ENCODE data around the gene MARS1. TPM values are rescaled to one million over a fixed set of nuclear protein-coding genes. Genes with fewer than 3 reads are reported as not detected.
A peak's percentile ranks its signal among the peaks of the same experiment; 100 is the strongest.
"Not testable (repeated sequence)": the region's sequence is repeated elsewhere in the genome, so short reads cannot be mapped to it uniquely, and the experiment has no call there.

Gene MARS1
- 100 to 1,000 TPM; 336 to 446 TPM for total RNA-seq

DNA sequence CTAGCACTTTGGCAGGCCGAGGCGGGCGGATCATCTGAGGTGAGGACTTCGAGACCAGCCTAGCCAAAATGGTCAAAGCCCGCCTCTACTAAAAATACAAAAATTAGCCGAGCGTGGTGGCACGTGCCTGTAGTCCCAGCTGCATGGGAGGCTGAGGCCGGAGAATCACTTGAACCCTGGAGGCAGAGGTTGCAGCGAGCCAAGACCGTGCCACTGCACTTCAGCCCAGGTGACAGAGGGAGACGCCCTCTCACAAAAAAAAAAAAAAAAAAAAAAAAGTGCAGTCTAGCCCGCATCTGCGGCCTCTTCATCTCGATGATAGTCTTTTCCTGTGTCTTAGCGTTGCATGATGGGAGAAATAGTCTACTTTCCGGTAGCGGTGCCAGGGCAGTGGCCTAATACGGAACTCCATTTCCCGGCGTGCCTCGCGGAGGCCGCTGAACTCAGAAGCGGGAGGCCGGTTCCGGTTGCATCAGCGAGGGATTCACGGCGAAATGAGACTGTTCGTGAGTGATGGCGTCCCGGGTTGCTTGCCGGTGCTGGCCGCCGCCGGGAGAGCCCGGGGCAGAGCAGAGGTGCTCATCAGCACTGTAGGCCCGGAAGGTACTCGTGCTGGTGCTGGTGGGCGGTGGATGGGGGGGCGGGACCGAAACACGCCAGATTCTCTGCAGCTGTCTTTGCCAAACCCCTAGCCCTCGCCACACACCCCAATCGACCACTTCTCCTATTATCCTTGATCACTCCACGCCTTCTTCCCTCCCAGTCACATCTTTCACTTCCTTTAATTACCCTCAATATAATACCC lies at the start of gene MARS1:
TSS of gene MARS1 (plus strand) at position 472 of the 805 bp plus-strand sequence. CDS start at position 495, 23 bp downstream.
- Mint-ChIP-seq H3K4me3 (peak within 1 kb of the TSS; percentile 95), H3K9me3 (no peaks in the 10 kb centered on the region), H3K36me3 (peaks cover 34% of the 10 kb centered on the region), H3K27me3 (no peaks in the 10 kb centered on the region), H3K27ac (peak within 1 kb of the TSS; percentile 84 to 98), H3K4me1 (ENCODE audit: low read depth in 2 of 2) (peaks cover 30 to 32% of the 10 kb centered on the region in 2 donors)
- peak; percentile 96 for DNase-seq (ENCODE audit: low spot score)
- peak; percentile 99 to 100 for ATAC-seq

DNA sequence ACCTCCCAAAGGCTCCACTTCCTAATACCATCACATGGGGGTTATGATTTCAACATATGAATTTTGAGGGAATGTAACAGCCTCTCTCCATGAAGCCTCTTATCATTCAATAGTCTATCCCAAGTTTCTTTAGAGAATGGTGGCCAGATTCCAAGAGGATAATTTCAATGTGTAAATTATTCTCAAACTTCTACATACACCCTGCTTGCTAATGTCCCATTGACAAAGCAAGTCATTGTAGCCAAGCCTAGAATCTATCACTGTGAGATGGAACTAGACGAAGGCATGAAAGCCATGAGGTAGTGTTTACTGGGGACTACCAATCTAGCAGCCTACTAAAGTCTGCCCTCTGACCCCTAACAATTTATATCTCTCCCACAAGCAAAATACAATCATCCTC lies 49.5 kb upstream of the MARS1 start:
- no peak overlapping the region for H3K4me3 Mint-ChIP-seq
- peaks cover 4 to 14% of the 10 kb centered on the region in 2 donors for H3K27me3 Mint-ChIP-seq

DNA sequence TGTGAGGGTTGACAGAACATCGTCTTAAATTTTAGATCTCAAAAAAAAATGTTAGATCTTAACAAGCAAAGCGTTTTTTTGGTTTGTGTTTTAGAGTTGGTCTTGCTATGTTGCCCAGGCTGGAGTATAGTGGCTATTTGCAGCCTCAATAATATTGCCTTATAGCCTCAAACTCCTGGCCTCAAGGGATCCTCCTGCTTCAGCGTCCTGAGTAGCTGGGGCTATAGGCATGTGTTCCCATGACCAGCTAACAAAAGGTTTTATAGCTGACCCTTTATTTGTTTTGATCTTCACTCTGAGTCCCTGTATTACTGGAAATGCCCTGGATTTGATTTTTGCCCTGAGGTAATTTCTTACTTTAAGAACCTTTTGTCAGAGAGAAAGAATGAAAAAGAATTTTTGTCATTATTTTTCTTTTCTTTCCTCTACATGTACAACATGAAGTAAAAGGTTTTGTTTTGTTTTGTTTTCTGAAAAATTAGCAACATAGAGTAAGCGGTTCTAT lies 48.1 kb upstream of the MARS1 start:
- no peak for ATAC-seq
- DNase-seq (ENCODE audit: low spot score): no peak
- H3K9me3 Mint-ChIP-seq: no peaks in the 10 kb centered on the region
- H3K27ac Mint-ChIP-seq: no peak overlapping the region
- peaks cover 6% of the 10 kb centered on the region for H3K36me3 Mint-ChIP-seq
- H3K27me3 Mint-ChIP-seq: peaks cover 4 to 14% of the 10 kb centered on the region in 2 donors
- no peak overlapping the region for H3K4me3 Mint-ChIP-seq
- peaks cover 8 to 9% of the 10 kb centered on the region in 2 donors for H3K4me1 Mint-ChIP-seq (ENCODE audit: low read depth in 2 of 2)

More for the DNA sequence above, 49.5 kb upstream of the MARS1 start:
- H3K27ac Mint-ChIP-seq: no peak overlapping the region
- DNase-seq (ENCODE audit: low spot score): no peak
- no peak for ATAC-seq
- peaks cover 6% of the 10 kb centered on the region for H3K36me3 Mint-ChIP-seq
- no peaks in the 10 kb centered on the region for H3K9me3 Mint-ChIP-seq
- H3K4me1 Mint-ChIP-seq (ENCODE audit: low read depth in 2 of 2): peaks cover 13 to 15% of the 10 kb centered on the region in 2 donors

DNA sequence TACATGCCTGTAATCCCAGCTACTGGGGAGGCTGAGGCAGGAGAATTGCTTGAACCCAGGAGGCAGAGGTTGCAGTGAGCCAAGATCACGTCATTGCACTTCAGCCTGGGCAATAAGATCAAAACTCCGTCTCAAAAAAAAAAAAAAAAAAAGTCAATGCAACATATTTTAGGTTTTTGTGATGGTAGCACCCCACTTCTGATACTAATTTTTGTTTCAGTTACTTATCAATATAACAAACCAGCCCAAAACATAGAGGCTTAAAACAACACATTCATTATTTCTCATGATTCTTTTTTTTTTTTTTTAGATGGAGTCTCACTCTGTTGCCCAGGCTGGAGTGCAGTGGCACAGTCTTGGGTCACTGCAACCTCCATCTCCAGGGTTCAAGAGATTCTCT lies 46.5 kb upstream of the MARS1 start:
- H3K27me3 Mint-ChIP-seq: peaks cover 4 to 14% of the 10 kb centered on the region in 2 donors
- H3K36me3 Mint-ChIP-seq; DNase-seq (ENCODE audit: low spot score); ATAC-seq; H3K4me3 Mint-ChIP-seq; H3K27ac Mint-ChIP-seq; H3K4me1 Mint-ChIP-seq (ENCODE audit: low read depth in 2 of 2); H3K9me3 Mint-ChIP-seq: not testable (repeated sequence)

DNA sequence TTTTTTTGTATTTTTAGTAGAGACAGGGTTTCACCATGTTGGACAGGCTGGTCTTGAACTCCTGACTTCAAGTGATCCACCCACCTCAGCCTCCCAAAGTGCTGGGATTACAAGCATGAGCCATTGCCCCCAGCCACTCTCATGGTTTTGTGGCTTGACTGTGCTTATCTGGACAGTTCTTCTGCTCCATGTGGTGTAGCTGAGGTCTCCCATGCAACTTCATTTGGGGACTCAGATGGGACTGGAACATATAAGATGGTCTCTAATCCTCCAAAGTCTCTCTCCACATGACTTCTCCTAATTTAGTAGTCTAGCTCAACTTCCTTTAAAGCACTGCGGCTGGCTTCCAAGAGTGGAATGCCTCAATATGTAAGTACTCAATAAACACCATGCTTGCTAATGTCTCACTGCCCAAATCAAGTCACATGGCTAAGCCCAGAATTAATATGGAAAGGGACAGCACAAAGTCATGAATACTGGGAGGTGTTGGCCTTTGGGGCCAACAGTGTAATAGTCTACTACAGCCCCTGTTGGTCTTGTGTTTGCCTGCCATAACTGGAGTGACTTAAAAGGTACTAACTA lies 45.9 kb upstream of the MARS1 start:
- Mint-ChIP-seq H3K4me1 (ENCODE audit: low read depth in 2 of 2) (peaks cover 0 to 4% of the 10 kb centered on the region in 2 donors), H3K9me3 (no peaks in the 10 kb centered on the region), H3K4me3 (no peak overlapping the region), H3K27ac (no peak overlapping the region), H3K36me3 (peaks cover 6% of the 10 kb centered on the region), H3K27me3 (peaks cover 4 to 14% of the 10 kb centered on the region in 2 donors)
- DNase-seq (ENCODE audit: low spot score): no peak
- no peak for ATAC-seq

DNA sequence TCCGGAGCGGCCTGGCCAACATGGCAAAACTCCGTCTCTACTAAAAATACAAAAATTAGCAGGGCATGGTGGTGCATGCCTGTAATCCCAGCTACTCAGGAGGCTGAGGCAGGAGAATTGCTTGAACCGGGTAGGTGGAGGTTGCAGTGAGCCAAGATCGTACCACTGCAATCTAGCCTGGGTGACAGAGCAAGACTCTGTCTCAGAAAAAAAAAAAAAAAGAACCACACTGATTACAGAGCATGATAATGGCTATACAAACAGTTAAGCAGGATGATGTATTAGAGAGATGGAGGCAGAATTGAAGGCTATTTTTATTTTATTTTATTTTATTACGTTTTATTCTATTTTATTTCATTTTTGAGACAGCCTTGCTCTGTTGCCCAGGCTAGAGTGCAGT lies 43.5 kb upstream of the MARS1 start:
- H3K4me3 Mint-ChIP-seq; H3K4me1 Mint-ChIP-seq (ENCODE audit: low read depth in 2 of 2); H3K36me3 Mint-ChIP-seq; DNase-seq (ENCODE audit: low spot score); H3K27ac Mint-ChIP-seq; H3K9me3 Mint-ChIP-seq; ATAC-seq: not testable (repeated sequence)
- H3K27me3 Mint-ChIP-seq: peaks cover 4 to 14% of the 10 kb centered on the region in 2 donors

DNA sequence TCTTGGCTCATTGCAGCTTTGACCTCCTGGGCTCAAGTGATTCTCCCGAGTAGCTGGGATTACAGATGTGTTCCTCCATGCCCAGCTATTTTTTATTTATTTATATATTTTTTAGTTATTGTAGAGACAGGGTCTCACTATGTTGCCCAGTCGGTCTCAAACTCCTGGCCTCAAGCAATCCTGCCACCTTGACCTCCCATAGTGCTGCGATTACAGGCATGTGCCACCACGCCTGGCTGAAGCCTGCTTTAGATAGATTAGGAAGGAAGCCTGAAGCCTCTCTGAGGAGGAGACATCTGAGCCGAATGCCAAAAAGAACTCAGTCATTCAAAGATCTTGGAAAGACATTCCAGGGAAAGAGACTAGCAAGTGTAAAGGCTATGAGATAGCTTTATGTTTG lies 43.1 kb upstream of the MARS1 start:
- Mint-ChIP-seq H3K4me3 (no peak overlapping the region), H3K27me3 (peaks cover 4 to 14% of the 10 kb centered on the region in 2 donors), H3K27ac (no peak overlapping the region), H3K36me3 (peaks cover 6% of the 10 kb centered on the region), H3K4me1 (ENCODE audit: low read depth in 2 of 2) (peaks cover 0 to 4% of the 10 kb centered on the region in 2 donors), H3K9me3 (no peaks in the 10 kb centered on the region)
- DNase-seq (ENCODE audit: low spot score) (no peak), ATAC-seq (no peak)

DNA sequence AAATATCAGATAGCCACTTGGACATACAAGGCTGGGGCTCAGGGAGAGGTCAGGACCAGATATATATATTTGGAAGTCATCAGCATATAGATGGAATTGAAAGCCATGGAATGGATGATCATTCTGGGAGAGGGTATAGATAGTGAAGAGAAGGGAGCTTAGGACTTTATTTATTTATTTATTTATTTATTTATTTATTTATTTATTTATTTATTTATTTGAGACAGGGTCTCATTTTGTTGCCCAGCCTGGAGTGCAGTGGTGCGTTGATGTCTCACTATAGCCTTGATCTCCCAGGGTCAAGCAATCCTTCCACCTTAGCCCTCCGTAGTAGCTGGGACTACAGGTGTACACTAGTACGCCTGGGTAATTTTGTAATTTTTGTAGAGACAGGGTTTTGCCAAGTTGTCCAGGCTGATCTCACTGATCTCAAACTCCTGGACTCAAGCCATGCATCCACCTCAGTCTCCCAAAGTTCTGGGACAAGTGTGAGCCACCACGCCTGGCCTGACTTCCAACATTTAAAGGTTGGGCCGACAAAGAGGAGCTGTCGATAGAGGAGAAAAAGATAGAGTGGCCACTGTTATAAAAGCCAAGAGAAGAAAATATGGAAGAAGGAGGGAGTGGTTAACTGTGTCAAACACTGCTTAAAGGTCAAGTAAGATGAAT lies 41.4 kb upstream of the MARS1 start:
- H3K9me3 Mint-ChIP-seq: no peaks in the 10 kb centered on the region
- no peak for ATAC-seq
- H3K4me3 Mint-ChIP-seq: no peak overlapping the region
- H3K27me3 Mint-ChIP-seq: peaks cover 3 to 6% of the 10 kb centered on the region in 2 donors
- H3K4me1 Mint-ChIP-seq (ENCODE audit: low read depth in 2 of 2): peaks cover 0 to 4% of the 10 kb centered on the region in 2 donors
- no peak overlapping the region for H3K27ac Mint-ChIP-seq
- DNase-seq (ENCODE audit: low spot score): no peak
- H3K36me3 Mint-ChIP-seq: peaks cover 6% of the 10 kb centered on the region

DNA sequence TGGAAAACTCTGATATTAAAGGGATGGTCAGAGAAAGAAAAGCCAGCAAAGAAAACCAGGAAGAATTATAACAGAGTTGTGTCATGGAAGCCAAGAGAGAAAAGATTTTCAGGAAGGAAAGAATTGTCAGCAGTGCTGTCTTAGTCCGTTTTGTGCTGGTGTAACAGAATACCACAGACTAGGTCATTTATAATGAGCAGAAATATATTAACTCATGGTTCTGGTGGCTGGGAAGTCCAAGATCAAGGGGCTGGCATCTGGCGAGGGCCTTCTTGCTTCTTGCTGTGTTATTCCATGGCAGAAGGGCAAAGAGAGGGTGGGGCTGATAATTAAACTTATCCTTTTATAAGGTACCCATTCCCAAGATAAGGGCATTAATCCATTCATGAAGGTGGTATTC lies 39.2 kb upstream of the MARS1 start:
- Mint-ChIP-seq H3K27me3 (peaks cover 0 to 6% of the 10 kb centered on the region in 2 donors), H3K36me3 (no peaks in the 10 kb centered on the region)

DNA sequence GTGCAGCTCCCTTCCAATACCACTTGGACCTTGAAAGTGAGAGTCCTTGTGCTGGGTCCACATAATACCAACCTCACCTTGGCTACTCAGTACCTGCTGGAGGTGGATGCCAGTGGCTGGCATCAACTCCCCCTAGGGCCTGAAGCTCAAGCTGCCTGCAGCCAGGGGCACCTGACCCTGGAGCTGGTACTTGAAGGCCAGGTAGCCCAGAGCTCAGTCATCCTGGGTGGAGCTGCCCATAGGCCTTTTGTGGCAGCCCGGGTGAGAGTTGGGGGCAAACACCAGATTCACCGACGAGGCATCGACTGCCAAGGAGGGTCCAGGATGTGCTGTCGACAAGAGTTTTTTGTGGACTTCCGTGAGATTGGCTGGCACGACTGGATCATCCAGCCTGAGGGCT lies 38.5 kb upstream of the MARS1 start:
- peaks cover 0 to 6% of the 10 kb centered on the region in 2 donors for H3K27me3 Mint-ChIP-seq

More for the DNA sequence above, 39.2 kb upstream of the MARS1 start:
- ATAC-seq (no peak), DNase-seq (ENCODE audit: low spot score) (no peak)
- Mint-ChIP-seq H3K27ac (no peak overlapping the region), H3K4me3 (no peak overlapping the region), H3K4me1 (ENCODE audit: low read depth in 2 of 2) (peaks cover 0 to 4% of the 10 kb centered on the region in 2 donors), H3K9me3 (no peaks in the 10 kb centered on the region)

DNA sequence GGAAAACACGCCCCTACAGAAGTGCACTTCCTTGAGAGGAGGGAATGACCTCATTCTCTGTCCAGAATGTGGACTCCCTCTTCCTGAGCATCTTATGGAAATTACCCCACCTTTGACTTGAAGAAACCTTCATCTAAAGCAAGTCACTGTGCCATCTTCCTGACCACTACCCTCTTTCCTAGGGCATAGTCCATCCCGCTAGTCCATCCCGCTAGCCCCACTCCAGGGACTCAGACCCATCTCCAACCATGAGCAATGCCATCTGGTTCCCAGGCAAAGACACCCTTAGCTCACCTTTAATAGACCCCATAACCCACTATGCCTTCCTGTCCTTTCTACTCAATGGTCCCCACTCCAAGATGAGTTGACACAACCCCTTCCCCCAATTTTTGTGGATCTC lies 37.8 kb upstream of the MARS1 start:
- Mint-ChIP-seq H3K9me3 (no peaks in the 10 kb centered on the region), H3K27me3 (peaks cover 0 to 6% of the 10 kb centered on the region in 2 donors), H3K4me3 (no peak overlapping the region), H3K4me1 (ENCODE audit: low read depth in 2 of 2) (peaks cover 0 to 3% of the 10 kb centered on the region in 2 donors), H3K36me3 (no peaks in the 10 kb centered on the region), H3K27ac (no peak overlapping the region)
- ATAC-seq (no peak), DNase-seq (ENCODE audit: low spot score) (no peak)

More for the DNA sequence above, 38.5 kb upstream of the MARS1 start:
- Mint-ChIP-seq H3K4me1 (ENCODE audit: low read depth in 2 of 2) (peaks cover 0 to 4% of the 10 kb centered on the region in 2 donors), H3K9me3 (no peaks in the 10 kb centered on the region), H3K36me3 (no peaks in the 10 kb centered on the region), H3K27ac (no peak overlapping the region), H3K4me3 (no peak overlapping the region)
- ATAC-seq (no peak), DNase-seq (ENCODE audit: low spot score) (no peak)

DNA sequence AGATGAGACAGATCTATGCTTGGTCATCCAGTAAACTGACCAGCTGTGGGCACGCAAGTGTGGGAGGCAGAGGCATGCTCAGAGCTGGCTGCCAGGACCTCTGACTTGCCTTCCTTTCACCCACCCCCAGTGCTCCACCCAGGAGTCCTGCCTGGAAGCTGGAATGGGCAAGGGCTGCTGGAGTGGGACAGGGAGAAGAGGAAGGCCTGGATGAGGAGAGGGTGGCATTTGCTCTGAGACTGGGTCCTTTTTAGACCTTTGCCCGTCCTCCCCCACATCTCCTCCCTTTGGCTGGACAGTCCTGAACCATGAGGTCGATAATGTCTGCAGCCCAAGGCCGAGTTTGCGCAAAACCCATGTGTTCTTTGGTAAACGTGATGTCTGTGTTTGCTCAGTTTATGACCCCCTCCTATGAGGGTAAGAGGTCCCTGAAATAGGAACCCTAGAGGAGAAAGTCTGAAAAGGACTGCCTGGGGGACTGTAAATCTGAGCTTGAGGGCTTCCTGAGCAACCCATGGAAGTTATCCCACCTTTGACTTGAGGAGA lies 36.6 kb upstream of the MARS1 start:
- H3K27me3 Mint-ChIP-seq: peaks cover 0 to 6% of the 10 kb centered on the region in 2 donors
- H3K36me3 Mint-ChIP-seq: no peaks in the 10 kb centered on the region
- DNase-seq (ENCODE audit: low spot score): no peak
- H3K4me3 Mint-ChIP-seq: no peak overlapping the region
- H3K4me1 Mint-ChIP-seq (ENCODE audit: low read depth in 2 of 2): peaks cover 5% of the 10 kb centered on the region in 2 donors
- no peaks in the 10 kb centered on the region for H3K9me3 Mint-ChIP-seq
- no peak overlapping the region for H3K27ac Mint-ChIP-seq
- ATAC-seq: no peak

DNA sequence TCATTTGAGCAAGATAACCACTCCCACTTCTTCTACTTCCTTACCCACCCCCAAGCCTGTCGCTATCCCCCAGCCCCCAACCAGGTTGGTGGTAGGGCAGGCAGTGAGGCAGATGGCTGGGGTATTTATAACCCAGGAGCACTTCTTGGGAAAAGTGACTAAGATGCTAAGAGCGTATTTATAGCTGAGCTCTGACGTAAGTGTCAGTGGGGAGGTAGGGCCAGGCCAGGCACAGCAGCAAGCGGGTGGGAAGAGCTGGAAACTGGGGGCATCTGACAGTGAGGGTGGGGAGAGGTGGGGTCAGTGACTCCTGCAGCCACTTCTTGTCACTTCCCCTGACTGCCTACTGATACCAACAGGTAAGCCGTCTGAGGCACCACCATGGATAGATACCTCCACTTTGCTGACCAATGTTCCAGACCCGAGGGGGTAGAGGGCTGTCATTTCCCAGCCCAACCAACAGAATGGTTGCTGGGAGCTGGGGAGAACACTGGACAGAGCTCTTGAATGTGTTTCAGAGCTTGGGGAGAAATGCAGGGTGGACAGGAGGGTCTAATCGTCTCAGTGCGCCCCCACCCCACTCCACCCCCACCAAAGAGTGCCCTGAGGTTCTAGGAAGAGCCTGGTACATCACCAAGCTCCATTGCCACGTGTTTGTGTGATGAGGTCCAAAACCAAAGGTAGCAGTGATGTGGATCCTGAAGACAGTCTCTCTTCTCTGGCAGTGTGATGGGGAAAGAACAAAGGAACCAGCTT lies 35.5 kb upstream of the MARS1 start:
- Mint-ChIP-seq H3K27ac (peak overlapping the region in 1 of 2 donors; percentile 66), H3K36me3 (no peaks in the 10 kb centered on the region), H3K4me1 (ENCODE audit: low read depth in 2 of 2) (peaks cover 5 to 8% of the 10 kb centered on the region in 2 donors), H3K27me3 (peaks cover 0 to 6% of the 10 kb centered on the region in 2 donors), H3K4me3 (no peak overlapping the region), H3K9me3 (no peaks in the 10 kb centered on the region)
- DNase-seq (ENCODE audit: low spot score): no peak
- ATAC-seq: no peak

Measured in natural killer cell treated with Interleukin-12 subunit alpha and Interleukin-12 subunit beta and Interleukin-15 and Interleukin-18, amount 100 ng/mL, for 72 hours (primary cell).